ENCODE results near the gene PLD5. TPM values are rescaled to one million over a fixed set of nuclear protein-coding genes. Genes with fewer than 3 reads are reported as not detected.
"Not testable (repeated sequence)": the region's sequence is repeated elsewhere in the genome, so short reads cannot be mapped to it uniquely, and the experiment has no call there.

PLD5 gene
- total RNA-seq, 5 donors from 2014 or later (not counting 1 experiment from before 2014, with no cell fraction given) = not detected

DNA sequence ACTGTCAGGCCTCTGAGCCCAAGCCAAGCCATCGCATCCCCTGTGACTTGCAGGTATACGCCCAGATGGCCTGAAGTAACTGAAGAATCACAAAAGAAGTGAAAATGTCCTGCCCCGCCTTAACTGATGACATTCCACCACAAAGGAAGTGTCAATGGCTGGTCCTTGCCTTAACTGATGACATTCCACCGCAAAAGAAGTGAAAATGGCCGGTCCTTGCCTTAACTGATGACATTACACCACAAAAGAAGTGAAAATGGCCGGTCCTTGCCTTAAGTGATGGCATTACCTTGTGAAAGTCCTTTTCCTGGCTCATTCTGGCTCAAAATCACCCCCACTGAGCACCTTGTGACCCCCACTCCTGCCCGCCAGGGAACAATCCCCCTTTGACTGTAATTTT, 314.2 kb downstream of the PLD5 start:
- H3K4me1 ChIP-seq (ENCODE audit: control insufficient read depth in 1 of 2, extremely low read depth in 1 of 2, insufficient read depth in 2 of 2, low read length in 2 of 2); H3K27me3 Mint-ChIP-seq; H3K27ac ChIP-seq (ENCODE audit: low read length); H3K27me3 ChIP-seq (replicated peaks in 1 of 2; ENCODE audit: control insufficient read depth in 2 of 2, extremely low read depth in 1 of 2, insufficient read depth in 2 of 2, low read length in 1 of 2); POLR2A ChIA-PET; DNase-seq; H3K4me3 Mint-ChIP-seq; H3K4me3 ChIP-seq (ENCODE audit: control insufficient read depth in 1 of 2, extremely low read depth in 1 of 2, low read length in 1 of 2); H3K9me3 Mint-ChIP-seq; ATAC-seq (replicated peaks in 1 of 4); H3K36me3 Mint-ChIP-seq; H3K27ac Mint-ChIP-seq; CTCF ChIA-PET; H3K4me1 Mint-ChIP-seq; H3K36me3 ChIP-seq (ENCODE audit: control insufficient read depth in 2 of 2, extremely low read depth in 1 of 2, insufficient read depth in 1 of 2, low read length in 1 of 2); H3K9me3 ChIP-seq: not testable (repeated sequence)
- 50% methylated on average over 6 of the region's 7 CpGs for WGBS (ENCODE audit: insufficient coverage)

DNA sequence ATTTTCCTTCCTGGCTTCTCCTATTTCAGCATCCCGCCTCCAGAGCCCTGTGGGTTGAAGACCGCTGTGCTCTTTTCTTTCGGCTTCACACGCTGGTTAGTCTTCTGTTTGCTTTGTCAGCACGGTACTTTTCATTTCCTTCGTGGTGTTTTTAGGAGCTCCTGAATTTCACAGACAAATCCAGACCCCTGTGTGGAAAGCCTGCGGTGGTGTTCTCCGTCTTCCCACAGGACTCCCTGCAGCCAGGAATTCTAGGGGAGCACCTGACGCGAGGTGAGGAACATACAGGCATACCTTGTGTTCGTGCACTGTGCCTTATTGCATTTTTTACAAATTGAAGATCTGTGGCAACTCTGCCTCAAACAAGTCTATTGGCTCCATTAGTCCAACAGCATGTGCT, 315.4 kb downstream of the PLD5 start:
- Histone ChIP-seq H3K27me3 (replicated peaks in 1 of 2; ENCODE audit: control insufficient read depth in 2 of 2, extremely low read depth in 1 of 2, insufficient read depth in 2 of 2, low read length in 1 of 2) (no peaks in the 10 kb centered on the region), H3K36me3 (ENCODE audit: control insufficient read depth in 2 of 2, extremely low read depth in 1 of 2, insufficient read depth in 1 of 2, low read length in 1 of 2) (no peaks in the 10 kb centered on the region), H3K27ac (ENCODE audit: low read length) (no peak overlapping the region), H3K4me1 (ENCODE audit: control insufficient read depth in 1 of 2, extremely low read depth in 1 of 2, insufficient read depth in 2 of 2, low read length in 2 of 2) (no peaks in the 10 kb centered on the region), H3K4me3 (ENCODE audit: control insufficient read depth in 1 of 2, extremely low read depth in 1 of 2, low read length in 1 of 2) (no peak overlapping the region), H3K9me3 (no peaks in the 10 kb centered on the region)
- no peak for ATAC-seq (replicated peaks in 1 of 4)
- Mint-ChIP-seq H3K9me3 (no peaks in the 10 kb centered on the region), H3K36me3 (no peaks in the 10 kb centered on the region), H3K4me1 (no peaks in the 10 kb centered on the region), H3K27ac (no peak overlapping the region), H3K4me3 (no peak overlapping the region), H3K27me3 (no peaks in the 10 kb centered on the region)
- ChIA-PET POLR2A (no interaction called here), CTCF (no interaction called here)
- 75% methylated on average over 11 of the region's 11 CpGs for WGBS (ENCODE audit: insufficient coverage)
- no peak for DNase-seq

DNA sequence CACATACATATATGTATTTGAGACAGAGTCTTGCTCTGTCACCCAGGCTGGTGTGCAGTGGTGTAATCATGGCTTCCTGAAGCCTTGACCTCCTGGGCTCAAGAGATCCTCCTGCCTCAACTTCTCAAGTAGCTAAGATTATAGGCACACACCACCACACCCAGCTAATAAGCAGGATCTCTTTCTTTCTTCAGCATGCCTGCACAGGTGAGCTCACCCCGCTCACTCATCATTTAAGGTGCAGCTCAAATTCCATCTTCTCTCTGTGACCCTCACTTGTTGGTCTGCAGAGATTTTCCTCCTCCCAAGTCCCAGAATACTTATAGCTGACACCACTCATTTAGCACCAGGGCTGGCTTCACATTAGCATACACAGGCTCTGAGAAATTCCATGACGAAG, 316.5 kb downstream of the PLD5 start:
- Mint-ChIP-seq H3K27ac (no peak overlapping the region), H3K4me1 (no peaks in the 10 kb centered on the region), H3K36me3 (no peaks in the 10 kb centered on the region), H3K9me3 (no peaks in the 10 kb centered on the region), H3K4me3 (no peak overlapping the region), H3K27me3 (no peaks in the 10 kb centered on the region)
- Histone ChIP-seq H3K4me1 (ENCODE audit: control insufficient read depth in 1 of 2, extremely low read depth in 1 of 2, insufficient read depth in 2 of 2, low read length in 2 of 2) (no peaks in the 10 kb centered on the region), H3K4me3 (ENCODE audit: control insufficient read depth in 1 of 2, extremely low read depth in 1 of 2, low read length in 1 of 2) (no peak overlapping the region), H3K27me3 (replicated peaks in 1 of 2; ENCODE audit: control insufficient read depth in 2 of 2, extremely low read depth in 1 of 2, insufficient read depth in 2 of 2, low read length in 1 of 2) (no peaks in the 10 kb centered on the region), H3K27ac (ENCODE audit: low read length) (no peak overlapping the region), H3K36me3 (ENCODE audit: control insufficient read depth in 2 of 2, extremely low read depth in 1 of 2, insufficient read depth in 1 of 2, low read length in 1 of 2) (no peaks in the 10 kb centered on the region), H3K9me3 (no peaks in the 10 kb centered on the region)
- ChIA-PET POLR2A (no interaction called here), CTCF (interaction anchor here in 1 of 2 donors (0.5 kb wide), 1 partner anchor 505 kb away, joined by 3 read pairs; no protein-coding TSS in a partner anchor)
- no peak for DNase-seq
- ATAC-seq (replicated peaks in 1 of 4) = no peak
- 100% methylated on average over 1 of the region's 2 CpGs for WGBS (ENCODE audit: insufficient coverage)

DNA sequence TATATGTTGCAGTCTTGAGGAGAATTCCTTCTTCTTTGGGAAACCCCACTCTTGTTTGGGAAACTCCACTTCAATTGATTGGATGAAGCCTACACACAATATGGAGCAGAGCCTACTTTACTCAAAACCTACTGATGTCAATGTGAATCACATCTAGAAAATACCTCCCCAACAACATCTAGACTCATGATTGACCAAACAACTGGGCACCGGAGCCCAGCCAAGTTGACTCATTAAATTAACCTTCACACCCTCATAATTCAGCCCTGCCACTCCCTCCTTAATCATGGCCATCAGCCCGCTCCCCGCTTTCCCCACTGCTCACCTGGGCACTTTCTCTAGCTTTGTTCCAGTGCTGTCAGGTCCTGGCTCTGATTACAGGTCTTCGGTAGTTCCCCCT, 317.5 kb downstream of the PLD5 start:
- no peaks in the 10 kb centered on the region for H3K36me3 ChIP-seq (ENCODE audit: control insufficient read depth in 2 of 2, extremely low read depth in 1 of 2, insufficient read depth in 1 of 2, low read length in 1 of 2)
- POLR2A ChIA-PET = no interaction called here
- Mint-ChIP-seq H3K4me1 (no peaks in the 10 kb centered on the region), H3K27me3 (no peaks in the 10 kb centered on the region), H3K4me3 (no peak overlapping the region), H3K27ac (no peak overlapping the region), H3K9me3 (no peaks in the 10 kb centered on the region), H3K36me3 (no peaks in the 10 kb centered on the region)
- H3K9me3 ChIP-seq = no peaks in the 10 kb centered on the region
- no peaks in the 10 kb centered on the region for H3K4me1 ChIP-seq (ENCODE audit: control insufficient read depth in 1 of 2, extremely low read depth in 1 of 2, insufficient read depth in 2 of 2, low read length in 2 of 2)
- CTCF ChIA-PET = no interaction called here
- no peak overlapping the region for H3K4me3 ChIP-seq (ENCODE audit: control insufficient read depth in 1 of 2, extremely low read depth in 1 of 2, low read length in 1 of 2)
- DNase-seq = no peak
- no peak overlapping the region for H3K27ac ChIP-seq (ENCODE audit: low read length)
- no peaks in the 10 kb centered on the region for H3K27me3 ChIP-seq (replicated peaks in 1 of 2; ENCODE audit: control insufficient read depth in 2 of 2, extremely low read depth in 1 of 2, insufficient read depth in 2 of 2, low read length in 1 of 2)
- no peak for ATAC-seq (replicated peaks in 1 of 4)
- 96% methylated on average over 4 of the region's 4 CpGs for WGBS (ENCODE audit: insufficient coverage)

DNA sequence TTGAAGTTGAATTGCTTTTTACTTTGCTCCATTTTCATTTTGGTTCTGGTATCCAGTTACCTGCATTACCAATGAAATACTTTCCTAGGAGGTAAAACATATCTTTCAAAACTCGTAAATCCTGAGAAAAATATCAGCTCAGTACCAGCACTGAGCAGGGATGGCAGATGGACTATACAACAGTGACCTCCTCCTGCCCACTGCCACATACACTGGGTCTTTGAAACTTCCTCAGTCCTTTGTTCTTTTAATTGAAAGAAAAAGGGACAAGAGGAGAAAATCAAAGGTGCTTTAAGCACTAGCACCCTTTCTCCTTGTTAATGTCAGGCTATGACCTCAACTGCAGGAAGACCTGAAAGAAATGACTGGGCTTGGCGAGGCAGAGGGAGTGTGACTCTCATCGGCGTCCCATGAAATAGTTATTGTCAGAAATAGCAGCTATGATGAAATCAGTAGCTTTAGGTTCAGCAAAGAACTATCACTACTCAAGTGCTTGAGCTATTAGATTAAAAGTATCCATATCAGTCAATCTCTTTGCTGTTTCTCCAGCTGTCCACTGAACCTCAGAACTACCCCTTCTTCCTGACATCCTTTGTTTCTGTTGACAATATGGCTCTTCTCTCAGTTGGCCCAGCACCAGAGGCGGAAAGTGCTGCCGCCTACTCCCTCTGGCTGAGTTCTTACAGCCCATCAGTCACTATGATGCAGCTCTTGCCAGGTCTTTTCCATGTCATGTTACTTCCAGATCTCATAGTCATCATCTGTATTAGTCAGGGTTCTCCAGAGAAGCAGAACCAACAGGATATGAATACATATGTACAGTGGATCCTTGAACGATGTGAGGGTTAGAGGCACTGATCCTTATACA, 318.6 kb downstream of the PLD5 start:
- Histone ChIP-seq H3K27ac (ENCODE audit: low read length) (no peak overlapping the region), H3K27me3 (replicated peaks in 1 of 2; ENCODE audit: control insufficient read depth in 2 of 2, extremely low read depth in 1 of 2, insufficient read depth in 2 of 2, low read length in 1 of 2) (no peaks in the 10 kb centered on the region), H3K36me3 (ENCODE audit: control insufficient read depth in 2 of 2, extremely low read depth in 1 of 2, insufficient read depth in 1 of 2, low read length in 1 of 2) (no peaks in the 10 kb centered on the region), H3K4me1 (ENCODE audit: control insufficient read depth in 1 of 2, extremely low read depth in 1 of 2, insufficient read depth in 2 of 2, low read length in 2 of 2) (no peaks in the 10 kb centered on the region), H3K9me3 (no peaks in the 10 kb centered on the region), H3K4me3 (ENCODE audit: control insufficient read depth in 1 of 2, extremely low read depth in 1 of 2, low read length in 1 of 2) (no peak overlapping the region)
- Mint-ChIP-seq H3K4me3 (no peak overlapping the region), H3K9me3 (no peaks in the 10 kb centered on the region), H3K27ac (no peak overlapping the region), H3K36me3 (no peaks in the 10 kb centered on the region), H3K27me3 (no peaks in the 10 kb centered on the region), H3K4me1 (no peaks in the 10 kb centered on the region)
- CTCF ChIA-PET = no interaction called here
- 100% methylated on average over 2 of the region's 7 CpGs for WGBS (ENCODE audit: insufficient coverage)
- POLR2A ChIA-PET = no interaction called here
- no peak for DNase-seq
- ATAC-seq (replicated peaks in 1 of 4) = no peak

DNA sequence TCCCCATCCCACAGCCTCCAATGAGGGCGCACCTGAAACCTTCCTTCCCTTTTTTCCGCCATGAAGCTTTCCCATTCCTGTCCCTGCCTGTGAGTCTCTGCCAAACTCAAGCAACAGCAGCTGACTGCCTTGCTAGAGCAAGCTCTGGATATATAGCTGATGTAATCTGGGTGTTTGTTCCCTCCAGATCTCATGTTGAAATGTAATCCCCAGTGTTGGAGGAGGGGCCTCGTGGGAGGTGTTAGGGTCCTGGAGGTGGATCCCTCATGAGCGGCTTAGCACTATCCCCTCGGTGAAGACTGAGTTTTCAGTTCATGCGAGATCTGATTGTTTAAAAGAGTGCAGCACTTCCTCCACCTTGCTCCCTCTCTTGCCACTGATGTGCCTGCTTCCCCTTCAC, 321.2 kb downstream of the PLD5 start:
- H3K27me3 ChIP-seq (replicated peaks in 1 of 2; ENCODE audit: control insufficient read depth in 2 of 2, extremely low read depth in 1 of 2, insufficient read depth in 2 of 2, low read length in 1 of 2) = no peaks in the 10 kb centered on the region
- H3K9me3 Mint-ChIP-seq = no peaks in the 10 kb centered on the region
- no peak for ATAC-seq (replicated peaks in 1 of 4)
- CTCF ChIA-PET = no interaction called here
- no peak for DNase-seq
- H3K36me3 Mint-ChIP-seq = no peaks in the 10 kb centered on the region
- POLR2A ChIA-PET = no interaction called here
- no peaks in the 10 kb centered on the region for H3K4me1 ChIP-seq (ENCODE audit: control insufficient read depth in 1 of 2, extremely low read depth in 1 of 2, insufficient read depth in 2 of 2, low read length in 2 of 2)
- no peak overlapping the region for H3K4me3 ChIP-seq (ENCODE audit: control insufficient read depth in 1 of 2, extremely low read depth in 1 of 2, low read length in 1 of 2)
- H3K4me3 Mint-ChIP-seq = no peak overlapping the region
- H3K4me1 Mint-ChIP-seq = no peaks in the 10 kb centered on the region
- H3K27ac ChIP-seq (ENCODE audit: low read length) = no peak overlapping the region
- no peak overlapping the region for H3K27ac Mint-ChIP-seq
- no peaks in the 10 kb centered on the region for H3K36me3 ChIP-seq (ENCODE audit: control insufficient read depth in 2 of 2, extremely low read depth in 1 of 2, insufficient read depth in 1 of 2, low read length in 1 of 2)
- no peaks in the 10 kb centered on the region for H3K27me3 Mint-ChIP-seq
- 69% methylated on average over 4 of the region's 6 CpGs for WGBS (ENCODE audit: insufficient coverage)
- no peaks in the 10 kb centered on the region for H3K9me3 ChIP-seq

All from T-cell (primary cell).